K562 (cell line): ENCODE measurements around the gene CD72. TPM values are rescaled to one million over a fixed set of nuclear protein-coding genes. Genes with fewer than 3 reads are reported as not detected.

Experiments
- ATAC-seq: fragments of 200-7000 bp; cut with Tn5 transposase; 3 replicates; pipeline ENCODE4 v1.9.1; 2020; ENCODE audit warnings: moderate library complexity
- BruUV-seq: library from RNA; stranded (reverse); fragments of 400-500 nt; replicated peaks from 2 replicates; lab custom pipeline; 2021; lab: Mats Ljungman, UMichigan
- CTCF ChIA-PET: fragments of 300-600 bp; formaldehyde crosslinking; extraction: SDS; loops from one replicate; lab custom pipeline; 2021; ENCODE audit warnings: low intra/inter-chr PET ratio; lab: Yijun Ruan, JAX
- POLR2A ChIA-PET: fragments of 300-600, 350-650 bp; sonication (Branson Sonifier 250); formaldehyde crosslinking; extraction: SDS; loops from one replicate; lab custom pipeline; 2021; ENCODE audit warnings: antibody characterized with exemption, inconsistent platforms; lab: Yijun Ruan, JAX
- DNase-seq, 4 experiments: peaks; one replicate each; pipeline versions ENCODE4 v3.0.0 to v3.0.0-alpha.2; 2011 to 2018; ENCODE audit warnings: low spot score in 3 of 4, mixed read lengths in 3 of 4; ENCODE audit errors: extremely low read depth in 1 of 4
- FAIRE-seq: peaks from 2 replicates; lab custom pipeline; 2011; peaks lifted over from hg19 to GRCh38; lab: Jason Lieb, UNC
- H2AFZ ChIP-seq: 2 replicates; pipeline ENCODE4 v1.6.0; 2011; ENCODE audit warnings: low read depth, low read length, control low read depth, inconsistent platforms
- H3K27ac ChIP-seq: fragments of 200-600 bp; 3 replicates; pipeline ENCODE4 v1.8.0; 2011; ENCODE audit warnings: low read depth, mild to moderate bottlenecking, control low read depth, inconsistent platforms, low read length, moderate library complexity, mixed read lengths; ENCODE audit errors: extremely low read depth
- H3K27me3 ChIP-seq, 2 experiments: fragments of 300-600 bp in 1 of 2; 2 replicates in 1 of 2; 3 replicates in 1 of 2; pipeline versions ENCODE4 v1.6.0 to v1.8.0; 2011; ENCODE audit warnings: inconsistent platforms in 2 of 2, low read length in 2 of 2, mild to moderate bottlenecking in 1 of 2, mixed read lengths in 1 of 2, moderate library complexity in 1 of 2; ENCODE audit not compliant: control insufficient read depth in 2 of 2, insufficient read depth in 2 of 2
- H3K36me3 ChIP-seq: fragments of 300-600 bp; 3 replicates; pipeline ENCODE4 v1.8.0; 2011; ENCODE audit warnings: mild to moderate bottlenecking, low read length, inconsistent platforms; ENCODE audit not compliant: control insufficient read depth, insufficient read depth
- H3K4me1 ChIP-seq, 2 experiments: fragments of 200-600 bp in 1 of 2; replicated peaks in 1 of 2; 2 replicates in 1 of 2; 3 replicates in 1 of 2; pipeline versions ENCODE4 v1.5.1 to v1.8.0; 2011; ENCODE audit warnings: inconsistent platforms in 2 of 2, low read length in 2 of 2, mild to moderate bottlenecking in 1 of 2, mixed read lengths in 1 of 2, moderate library complexity in 1 of 2; ENCODE audit not compliant: control insufficient read depth in 2 of 2, insufficient read depth in 2 of 2
- H3K4me2 ChIP-seq: 2 replicates; pipeline ENCODE4 v1.6.1; 2011; ENCODE audit warnings: low read length, control low read depth, inconsistent platforms, mixed read lengths; ENCODE audit not compliant: insufficient read depth
- H3K4me3 ChIP-seq: fragments of 200-600 bp; sonication (generic), shearing (Covaris generic); 2 replicates; pipeline ENCODE4 v1.5.1; 2016; ENCODE audit warnings: control low read depth, inconsistent platforms
- H3K79me2 ChIP-seq: fragments of 200-600 bp; 3 replicates; pipeline ENCODE4 v1.8.0; 2011; ENCODE audit warnings: low read length, inconsistent platforms; ENCODE audit not compliant: control insufficient read depth, insufficient read depth
- H3K9ac ChIP-seq, 2 experiments: 2 replicates each; pipeline versions ENCODE4 v1.6.0 to v1.6.1; 2011; ENCODE audit warnings: low read depth in 2 of 2, low read length in 2 of 2, control low read depth in 1 of 2, inconsistent platforms in 1 of 2, mild to moderate bottlenecking in 1 of 2, mixed read lengths in 1 of 2; ENCODE audit not compliant: insufficient read depth in 1 of 2
- H3K9me1 ChIP-seq: one replicate; pipeline ENCODE4 v1.6.0; 2011; ENCODE audit warnings: inconsistent platforms, mild to moderate bottlenecking, low read length, moderate library complexity; ENCODE audit not compliant: control insufficient read depth, insufficient read depth
- H3K9me3 ChIP-seq: replicated peaks from 2 replicates; pipeline ENCODE4 v1.5.1; 2011; ENCODE audit warnings: low read depth, low read length, inconsistent platforms; ENCODE audit not compliant: control insufficient read depth, insufficient read depth
- H4K20me1 ChIP-seq: replicated peaks from 2 replicates; pipeline ENCODE4 v1.6.1; 2011; ENCODE audit warnings: low read length, inconsistent platforms, mixed read lengths; ENCODE audit not compliant: control insufficient read depth, insufficient read depth
- LEF1 ChIP-seq: fragments of 450-650 bp; IDR thresholded peaks from 2 replicates; pipeline ENCODE4 v1.6.1; 2016; ENCODE audit warnings: mild to moderate bottlenecking
- MCM2 ChIP-seq: fragments of 450-650 bp; IDR thresholded peaks from 2 replicates; pipeline ENCODE4 v1.6.1; 2017; ENCODE audit warnings: low read depth, mild to moderate bottlenecking
- NEUROD1 ChIP-seq: fragments of 150-350 bp; IDR thresholded peaks from 2 replicates; pipeline ENCODE4 v1.6.1; 2014; ENCODE audit warnings: borderline replicate concordance, low read length, low read depth; ENCODE audit not compliant: partially characterized antibody
- TAF9B ChIP-seq: fragments of 450-650 bp; IDR thresholded peaks from 2 replicates; pipeline ENCODE4 v1.6.1; 2018; ENCODE audit warnings: mild to moderate bottlenecking; ENCODE audit not compliant: partially characterized antibody
- ZBTB1 ChIP-seq: sonication (generic); formaldehyde crosslinking; IDR thresholded peaks from 2 replicates; pipeline ENCODE4 v1.8.1; 2023; ENCODE audit warnings: missing genetic modification reagents, low read depth, mild to moderate bottlenecking, borderline replicate concordance
- ZBTB49 ChIP-seq: sonication (generic); formaldehyde crosslinking; IDR thresholded peaks from 2 replicates; pipeline ENCODE4 v1.8.0; 2022; ENCODE audit warnings: missing genetic modification reagents, mild to moderate bottlenecking, borderline replicate concordance
- ZNF140 ChIP-seq: fragments of 250-450 bp; sonication (Bioruptor Pico); IDR thresholded peaks from 2 replicates; pipeline ENCODE4 v1.8.0; 2021; ENCODE audit warnings: moderate library complexity, mild to moderate bottlenecking, inconsistent platforms
- whole genome bisulfite sequencing: fragments of 100-300 bp; shearing (Covaris generic); methylation state at CpG from one replicate; pipeline ENCODE4 v1.1.6; 2016; ENCODE audit warnings: low coverage, mixed read lengths; ENCODE audit not compliant: insufficient coverage; ENCODE audit errors: missing lambda C conversion rate; 5-methylcytosine and 5-hydroxymethylcytosine counted together
- in situ Hi-C: fragments of 300-500 bp; cut with MboI; formaldehyde crosslinking; loops from 4 replicates; pipeline ENCODE4 v1.15.0; 2018; ENCODE audit warnings: inconsistent platforms, mixed read lengths
- intact Hi-C: fragments of 100-400 bp; cut with micrococcal nuclease; formaldehyde crosslinking; loops from 2 replicates; pipeline ENCODE4 v1.14.2; 2022
- polyA plus RNA-seq, 8 experiments: library from polyadenylated mRNA; depleted of rRNA in 4 of 8; stranded (reverse) in 5 of 8; unstranded in 3 of 8; fragments of >200 nt; fragmentation: Nextera tagmentation in 2 of 8; fragmentation: Illumina TruSeq in 1 of 8; extraction: Ambion mirVana in 2 of 8; extraction: Trizol in 1 of 8; gene quantifications; 2 replicates each; pipeline versions ENCODE4 v1.2.1 to v1.2.3, GENCODE V29; 2011 to 2014; ENCODE audit warnings: inconsistent platforms in 1 of 8, missing spikeins in 1 of 8
- total RNA-seq, 7 experiments: library from RNA; depleted of rRNA in 6 of 7; stranded (reverse); fragments of >200 nt in 6 of 7; fragmentation: Illumina TruSeq in 2 of 7; extraction: Trizol in 2 of 7; gene quantifications; 2 replicates each; pipeline versions ENCODE4 v1.2.1 to v1.2.3, GENCODE V29; 2011 to 2021; ENCODE audit warnings: low replicate concordance in 1 of 7
- TF ChIP-seq, protein P1 (sequence below): fragments of 250-450 bp; sonication (Bioruptor Pico); IDR thresholded peaks from 2 replicates; pipeline ENCODE4 v1.8.0; 2022; ENCODE audit warnings: inconsistent platforms
- TF ChIP-seq, protein P2 (sequence below), 2 experiments: fragments of 250-450 bp in 1 of 2; fragments of 450-650 bp in 1 of 2; sonication (Bioruptor Pico) in 1 of 2; IDR thresholded peaks; 2 replicates each; pipeline versions ENCODE4 v1.6.1 to v1.8.0; 2016 to 2021; ENCODE audit warnings: mild to moderate bottlenecking in 2 of 2, moderate library complexity in 2 of 2, missing compliant biosample characterization in 1 of 2, missing genetic modification characterization in 1 of 2

Gene CD72
- total and polyA plus RNA-seq, 9 of the 15 experiments (the other 6 are each of a cell fraction or from before 2014, with no cell fraction given) = 0.11 to 0.78 (median 0.27) TPM; not detected in 1

DNA sequence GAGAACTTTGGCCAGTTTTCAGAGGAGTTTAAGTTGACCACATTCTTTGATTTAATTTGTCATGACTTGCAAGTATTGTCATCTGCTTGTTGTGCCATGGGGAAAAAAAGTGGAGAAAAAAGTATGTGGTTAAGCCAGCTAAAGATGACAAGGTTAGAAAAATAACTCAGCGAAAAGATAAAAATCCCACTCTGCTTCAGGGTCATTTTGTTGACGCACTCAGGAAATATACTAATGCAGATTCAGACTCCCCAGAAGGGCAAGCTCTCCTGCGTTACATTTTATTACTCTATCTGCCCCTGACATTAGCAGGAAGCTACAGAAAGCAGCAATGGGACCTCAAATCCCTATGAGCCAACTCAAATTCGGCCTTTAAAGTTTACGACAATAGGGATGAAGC is 40.7 kb downstream of the CD72 start:
- no peaks in the 10 kb centered on the region for H4K20me1 ChIP-seq
- H3K27ac ChIP-seq = no peak overlapping the region
- H3K9ac ChIP-seq = no peak overlapping the region
- WGBS = 9% methylated on average over 5 of the region's 5 CpGs
- no peaks in the 10 kb centered on the region for H3K27me3 ChIP-seq
- H2AFZ ChIP-seq = no peak overlapping the region
- in situ Hi-C loops = no loop called here
- intact Hi-C loops = no loop called here
- DNase-seq (no peak), FAIRE-seq (no peak), ATAC-seq (no peak)
- H3K4me2 ChIP-seq = no peak overlapping the region
- H3K36me3 ChIP-seq = no peaks in the 10 kb centered on the region
- no peaks in the 10 kb centered on the region for H3K9me3 ChIP-seq
- ChIA-PET POLR2A (interaction anchor here (1.2 kb wide), 1 partner anchor 14 kb away, joined by 4 read pairs; no protein-coding TSS in a partner anchor), CTCF (no interaction called here)
- TF ChIP-seq ZBTB1 (CRISPR knock-in tag) = no peak
- no peak for TF ChIP-seq ZBTB49
- no peak for TF ChIP-seq MCM2
- TF ChIP-seq, protein P1, sequence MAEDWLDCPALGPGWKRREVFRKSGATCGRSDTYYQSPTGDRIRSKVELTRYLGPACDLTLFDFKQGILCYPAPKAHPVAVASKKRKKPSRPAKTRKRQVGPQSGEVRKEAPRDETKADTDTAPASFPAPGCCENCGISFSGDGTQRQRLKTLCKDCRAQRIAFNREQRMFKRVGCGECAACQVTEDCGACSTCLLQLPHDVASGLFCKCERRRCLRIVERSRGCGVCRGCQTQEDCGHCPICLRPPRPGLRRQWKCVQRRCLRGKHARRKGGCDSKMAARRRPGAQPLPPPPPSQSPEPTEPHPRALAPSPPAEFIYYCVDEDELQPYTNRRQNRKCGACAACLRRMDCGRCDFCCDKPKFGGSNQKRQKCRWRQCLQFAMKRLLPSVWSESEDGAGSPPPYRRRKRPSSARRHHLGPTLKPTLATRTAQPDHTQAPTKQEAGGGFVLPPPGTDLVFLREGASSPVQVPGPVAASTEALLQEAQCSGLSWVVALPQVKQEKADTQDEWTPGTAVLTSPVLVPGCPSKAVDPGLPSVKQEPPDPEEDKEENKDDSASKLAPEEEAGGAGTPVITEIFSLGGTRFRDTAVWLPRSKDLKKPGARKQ = no peak
- TF ChIP-seq, protein P2, sequence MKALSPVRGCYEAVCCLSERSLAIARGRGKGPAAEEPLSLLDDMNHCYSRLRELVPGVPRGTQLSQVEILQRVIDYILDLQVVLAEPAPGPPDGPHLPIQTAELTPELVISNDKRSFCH (CRISPR knock-in tag; IDR thresholded peaks at IDR 0.05) = no peak
- TF ChIP-seq, protein P2 (tag; IDR thresholded peaks at IDR 0.05) = no peak
- TF ChIP-seq TAF9B = no peak
- TF ChIP-seq NEUROD1 = no peak
- no peak for TF ChIP-seq ZNF140 (CRISPR knock-in tag)
- no peak for TF ChIP-seq LEF1
- no peaks in the 10 kb centered on the region for H3K4me1 ChIP-seq
- H3K9me1 ChIP-seq = no peaks in the 10 kb centered on the region
- BruUV-seq = no TSS peak
- no peak overlapping the region for H3K4me3 ChIP-seq
- H3K79me2 ChIP-seq = no peaks in the 10 kb centered on the region
